Cardiac fibroblast (primary cell): ENCODE results near the gene RHOBTB3.
A peak's percentile ranks its signal among the peaks of the same experiment; 100 is the strongest.

ENCODE experiments used
- DNase-seq, 2 donors: peaks; one replicate each; pipeline versions ENCODE4 v3.0.0 to v3.0.0-alpha.2; 2010; ENCODE audit warnings: low read depth in 2 of 2
- H3K4me3 ChIP-seq, 2 donors: replicated peaks in 1 of 2; 1 replicate in 1 of 2; 2 replicates in 1 of 2; pipeline ENCODE4 v1.5.1; 2011; ENCODE audit warnings: low read depth in 2 of 2, low read length in 2 of 2, mild to moderate bottlenecking in 2 of 2, moderate library complexity in 1 of 2
- TF ChIP-seq, protein P1 (sequence below): IDR thresholded peaks from one replicate; pipeline ENCODE4 v1.5.1; 2011; ENCODE audit warnings: low read depth, mild to moderate bottlenecking, low read length, inconsistent platforms

RHOBTB3 gene

DNA sequence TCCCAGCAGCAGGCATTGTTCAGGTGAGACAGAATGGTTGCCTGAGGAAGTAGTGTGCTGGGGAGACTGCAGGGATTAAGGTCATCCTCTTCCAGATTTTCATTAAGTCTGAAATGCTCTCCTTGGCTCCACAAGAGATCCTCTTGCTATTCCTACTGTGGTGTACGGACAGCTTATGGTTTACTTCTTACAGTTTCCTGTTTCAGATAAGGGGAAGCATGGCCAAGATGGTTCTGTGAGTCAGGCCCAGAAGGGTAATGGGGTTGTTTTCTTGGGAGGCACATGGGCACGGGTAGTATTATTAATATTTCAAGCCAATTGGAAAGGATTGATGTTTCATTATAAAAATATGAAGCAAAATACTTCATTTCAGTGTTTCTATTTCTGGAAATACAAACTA is 48.5 kb downstream of the RHOBTB3 start:
- DNase-seq, result peak; percentile 55 to 65
- TF ChIP-seq, protein P1, sequence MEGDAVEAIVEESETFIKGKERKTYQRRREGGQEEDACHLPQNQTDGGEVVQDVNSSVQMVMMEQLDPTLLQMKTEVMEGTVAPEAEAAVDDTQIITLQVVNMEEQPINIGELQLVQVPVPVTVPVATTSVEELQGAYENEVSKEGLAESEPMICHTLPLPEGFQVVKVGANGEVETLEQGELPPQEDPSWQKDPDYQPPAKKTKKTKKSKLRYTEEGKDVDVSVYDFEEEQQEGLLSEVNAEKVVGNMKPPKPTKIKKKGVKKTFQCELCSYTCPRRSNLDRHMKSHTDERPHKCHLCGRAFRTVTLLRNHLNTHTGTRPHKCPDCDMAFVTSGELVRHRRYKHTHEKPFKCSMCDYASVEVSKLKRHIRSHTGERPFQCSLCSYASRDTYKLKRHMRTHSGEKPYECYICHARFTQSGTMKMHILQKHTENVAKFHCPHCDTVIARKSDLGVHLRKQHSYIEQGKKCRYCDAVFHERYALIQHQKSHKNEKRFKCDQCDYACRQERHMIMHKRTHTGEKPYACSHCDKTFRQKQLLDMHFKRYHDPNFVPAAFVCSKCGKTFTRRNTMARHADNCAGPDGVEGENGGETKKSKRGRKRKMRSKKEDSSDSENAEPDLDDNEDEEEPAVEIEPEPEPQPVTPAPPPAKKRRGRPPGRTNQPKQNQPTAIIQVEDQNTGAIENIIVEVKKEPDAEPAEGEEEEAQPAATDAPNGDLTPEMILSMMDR, result no peak
- H3K4me3 ChIP-seq, result no peak overlapping the region

DNA sequence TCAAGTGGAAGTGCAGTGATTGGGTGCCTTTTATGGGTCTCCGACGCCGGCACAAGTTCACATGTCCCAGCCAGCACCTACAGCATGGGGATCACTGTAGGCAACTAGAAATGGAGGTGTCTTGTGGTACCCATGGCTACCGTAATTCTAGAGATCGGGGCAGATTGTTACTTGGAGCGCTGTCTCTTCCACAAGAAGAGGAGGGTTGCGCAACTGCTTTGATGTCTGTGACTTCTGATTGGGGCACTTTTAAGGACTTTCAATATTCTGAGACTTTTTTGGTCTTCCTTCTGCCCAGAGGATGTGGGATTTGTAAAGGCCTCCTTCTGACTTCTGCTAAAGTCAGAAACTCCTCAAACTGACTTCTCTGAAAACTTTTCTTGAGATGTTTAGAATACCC is 49.5 kb downstream of the RHOBTB3 start:
- TF ChIP-seq, protein P1, result no peak
- no peak overlapping the region for H3K4me3 ChIP-seq
- no peak for DNase-seq

DNA sequence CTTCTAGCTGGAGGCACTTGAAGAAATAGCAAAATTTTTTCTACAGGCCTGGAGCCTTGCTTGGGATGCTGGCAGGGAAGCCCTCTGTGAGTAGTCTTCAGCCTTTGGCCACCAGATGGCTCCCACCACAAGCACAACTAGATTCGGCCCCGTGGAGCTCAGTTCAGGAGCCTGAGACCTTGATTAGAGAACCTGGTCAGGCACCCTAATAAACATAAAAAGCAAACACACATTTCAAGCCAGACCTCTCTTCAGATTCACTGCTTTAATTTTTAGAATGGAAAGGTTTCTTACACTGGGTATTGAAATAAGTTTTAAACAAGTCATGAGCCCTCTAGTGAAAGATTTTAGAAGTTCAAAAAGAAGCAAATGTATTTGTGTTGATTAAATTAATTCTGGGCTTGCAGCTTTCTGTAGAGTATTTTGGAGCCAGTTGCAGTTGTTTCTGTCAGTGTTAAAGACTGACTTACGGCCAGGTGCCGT is 50.0 kb downstream of the RHOBTB3 start:
- peak; percentile 90 to 91 for DNase-seq
- no peak overlapping the region for H3K4me3 ChIP-seq
- TF ChIP-seq, protein P1, result peak; percentile 88

DNA sequence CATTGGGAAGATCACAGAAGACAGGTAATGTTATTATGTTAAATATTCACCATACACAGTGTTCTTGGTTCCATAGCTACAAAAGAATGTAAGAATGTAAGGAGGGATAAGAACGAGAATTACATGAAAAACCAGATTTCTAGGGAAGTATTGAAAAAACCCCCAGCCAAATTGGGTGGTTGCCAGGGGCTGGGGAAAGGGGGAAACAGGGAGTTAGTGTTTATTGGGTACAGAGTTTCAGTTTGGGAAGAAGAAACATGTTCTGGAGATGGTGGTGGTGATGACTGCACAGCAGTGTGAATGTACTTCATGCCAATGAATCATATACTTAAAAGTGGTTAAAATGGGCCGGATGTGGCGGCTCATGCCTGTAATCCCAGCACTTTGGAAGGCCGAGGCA is 51.0 kb downstream of the RHOBTB3 start:
- TF ChIP-seq, protein P1, result no peak
- no peak for DNase-seq
- H3K4me3 ChIP-seq, result no peak overlapping the region

DNA sequence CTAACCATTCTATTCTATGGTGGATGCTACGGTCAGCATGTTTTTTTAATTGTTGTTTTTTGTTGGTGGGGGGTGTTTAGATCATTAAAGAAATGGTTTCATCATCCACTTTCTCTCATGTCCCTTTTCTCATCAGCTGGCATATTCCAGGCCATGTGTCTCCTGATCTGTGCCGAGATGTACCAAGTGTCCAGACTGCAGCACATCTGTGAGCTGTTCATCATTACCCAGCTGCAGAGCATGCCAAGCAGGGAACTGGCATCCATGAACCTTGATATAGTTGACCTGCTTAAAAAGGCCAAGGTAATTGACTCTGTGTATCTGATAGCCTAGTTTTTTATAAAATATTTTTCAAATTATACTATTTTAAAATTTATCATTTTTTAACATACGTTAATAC is 52.5 kb downstream of the RHOBTB3 start:
- TF ChIP-seq, protein P1, result no peak
- no peak overlapping the region for H3K4me3 ChIP-seq

DNA sequence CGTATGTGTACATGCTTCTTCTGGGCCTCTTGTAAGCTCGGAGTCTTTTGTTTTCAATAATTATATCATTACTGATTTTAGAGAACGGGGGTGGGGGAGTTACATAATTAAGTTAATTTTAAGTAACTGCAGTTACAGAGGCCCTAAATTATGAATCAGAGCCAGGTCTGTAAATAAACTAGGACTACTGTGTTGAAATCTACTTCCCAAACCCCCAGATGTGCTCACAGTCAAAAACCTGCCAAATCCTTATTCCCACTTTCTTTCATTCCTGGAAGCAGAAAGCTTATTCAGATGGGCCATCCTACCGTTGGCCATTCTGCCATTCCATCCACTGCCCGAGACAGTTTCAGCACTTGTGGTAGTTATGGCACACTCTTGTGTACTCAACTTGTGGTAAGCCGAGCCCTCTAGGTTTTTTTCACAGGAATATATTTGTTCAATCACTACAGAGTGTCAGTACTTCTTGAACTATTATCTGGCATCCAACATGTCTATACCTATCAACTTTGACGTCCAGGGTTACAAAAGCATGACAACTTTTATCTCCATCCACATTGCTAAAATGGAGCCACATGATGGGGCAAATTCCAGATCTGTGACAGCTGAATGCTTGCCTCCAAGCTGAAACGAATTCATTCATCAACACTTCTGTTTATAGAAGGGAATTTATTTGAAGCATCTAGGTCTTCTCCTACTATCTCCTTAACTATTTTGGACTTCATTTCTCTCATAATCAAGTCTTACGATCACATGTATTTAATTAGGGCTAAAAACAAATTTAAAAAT is 53.6 kb downstream of the RHOBTB3 start:
- no peak for DNase-seq
- TF ChIP-seq, protein P1, result no peak
- no peak overlapping the region for H3K4me3 ChIP-seq

More for the DNA sequence above, 52.5 kb downstream of the RHOBTB3 start:
- no peak for DNase-seq
